HG03460 (cell line): Measurements from ENCODE around the gene ADAMTS13.

Experiments
- ATAC-seq: cut with Tn5 transposase; IDR thresholded peaks from one replicate; pipeline ENCODE4 v1.9.1; 2021; ENCODE audit not compliant: unreplicated experiment

Gene ADAMTS13

DNA sequence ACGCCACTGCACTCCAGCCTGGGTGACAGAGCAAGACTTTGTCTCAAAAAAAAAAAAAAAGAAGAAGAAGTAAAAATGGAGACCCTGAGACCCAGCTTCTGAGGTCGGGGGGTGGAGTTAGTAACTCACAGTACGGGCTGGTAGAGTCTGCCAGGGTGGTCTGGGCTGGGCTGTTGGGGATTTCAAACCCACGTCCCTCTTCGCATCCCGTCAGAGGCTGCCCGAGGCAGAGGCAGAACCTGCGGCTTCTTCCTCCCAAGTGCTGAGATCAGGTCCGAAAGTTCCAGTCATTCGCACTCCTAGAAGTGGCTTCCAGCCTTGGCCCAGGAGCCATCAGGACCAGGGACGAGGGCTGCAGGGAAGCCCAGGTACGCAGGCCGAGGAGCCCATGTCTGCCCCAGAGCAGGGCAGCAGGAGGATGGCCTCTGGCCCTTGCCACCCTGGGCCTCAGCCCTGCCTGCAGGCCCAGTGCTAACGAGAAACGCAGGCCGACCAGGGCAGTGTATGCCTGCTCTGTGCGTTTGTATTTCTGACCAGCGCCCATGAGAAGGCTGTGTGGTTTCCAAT is 66.6 kb downstream of the ADAMTS13 start:
- no peak for ATAC-seq

DNA sequence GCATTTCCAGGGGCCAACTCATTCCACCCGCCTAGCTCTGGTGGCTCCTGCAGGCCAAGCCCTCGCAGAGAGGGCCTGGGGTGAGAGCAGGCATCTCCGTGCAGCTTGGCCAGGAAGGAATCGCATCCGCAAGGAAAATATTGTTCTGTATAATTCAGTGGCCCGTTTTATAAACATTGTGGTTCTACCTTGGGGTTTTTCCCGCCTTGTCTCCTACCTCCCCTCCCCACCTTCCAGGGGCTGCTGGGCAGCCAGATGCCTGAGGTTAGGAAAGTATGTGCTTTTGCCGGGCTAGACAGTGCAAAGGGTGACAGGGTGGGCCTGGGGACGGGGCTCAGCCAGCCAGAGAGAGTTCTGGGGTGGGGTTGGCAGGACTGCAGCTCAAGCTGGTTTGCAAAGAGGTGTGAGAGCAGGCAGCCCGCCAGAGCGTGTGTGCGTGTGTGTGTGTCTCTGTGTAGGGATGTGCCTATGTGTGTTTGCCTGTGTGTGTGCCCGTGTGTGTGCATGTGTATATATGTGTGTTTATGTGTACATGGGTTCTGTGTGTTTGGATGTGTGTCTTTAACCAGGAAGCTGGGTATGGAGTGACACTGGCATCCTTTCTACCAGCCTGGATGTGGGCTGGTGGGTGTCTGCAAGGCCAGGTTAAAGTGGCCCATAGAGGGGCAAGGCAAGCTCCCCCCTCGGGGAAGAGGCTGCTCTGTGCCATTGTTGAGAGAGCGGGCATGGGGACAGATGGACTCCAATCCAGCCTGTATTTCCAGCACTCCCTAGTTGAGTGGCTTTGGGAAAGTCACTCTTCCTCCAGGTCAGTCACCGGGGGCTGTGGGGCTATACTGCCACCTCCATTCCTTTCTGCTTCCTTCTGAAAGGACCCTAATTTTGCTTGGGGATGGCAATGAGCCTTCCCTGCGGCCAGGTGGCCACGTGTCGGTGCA is 67.4 kb downstream of the ADAMTS13 start:
- ATAC-seq = no peak

DNA sequence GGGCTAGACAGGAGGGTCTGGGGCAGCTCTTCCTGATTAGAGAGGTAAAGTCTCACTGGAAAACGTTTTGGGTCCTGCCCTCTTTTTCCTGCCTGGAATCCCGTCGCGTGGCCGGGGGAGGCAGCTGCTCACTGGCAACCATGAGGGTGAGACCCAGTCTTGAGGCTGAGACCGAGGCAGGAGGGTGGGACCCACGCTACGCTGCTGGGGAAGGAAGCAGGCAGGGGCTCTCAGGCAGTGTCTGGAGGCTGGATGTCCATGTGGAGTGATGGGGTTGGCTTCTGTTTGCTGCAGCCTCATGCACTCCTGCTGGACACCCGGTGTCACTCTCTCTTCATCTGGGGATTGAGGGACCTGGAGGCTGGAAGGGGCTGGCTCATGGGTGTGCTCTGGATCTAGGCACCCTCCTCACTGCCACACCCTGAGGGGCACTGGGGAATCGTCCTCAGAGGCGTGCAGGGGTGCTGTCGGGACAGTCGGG is 68.1 kb downstream of the ADAMTS13 start:
- ATAC-seq = no peak

DNA sequence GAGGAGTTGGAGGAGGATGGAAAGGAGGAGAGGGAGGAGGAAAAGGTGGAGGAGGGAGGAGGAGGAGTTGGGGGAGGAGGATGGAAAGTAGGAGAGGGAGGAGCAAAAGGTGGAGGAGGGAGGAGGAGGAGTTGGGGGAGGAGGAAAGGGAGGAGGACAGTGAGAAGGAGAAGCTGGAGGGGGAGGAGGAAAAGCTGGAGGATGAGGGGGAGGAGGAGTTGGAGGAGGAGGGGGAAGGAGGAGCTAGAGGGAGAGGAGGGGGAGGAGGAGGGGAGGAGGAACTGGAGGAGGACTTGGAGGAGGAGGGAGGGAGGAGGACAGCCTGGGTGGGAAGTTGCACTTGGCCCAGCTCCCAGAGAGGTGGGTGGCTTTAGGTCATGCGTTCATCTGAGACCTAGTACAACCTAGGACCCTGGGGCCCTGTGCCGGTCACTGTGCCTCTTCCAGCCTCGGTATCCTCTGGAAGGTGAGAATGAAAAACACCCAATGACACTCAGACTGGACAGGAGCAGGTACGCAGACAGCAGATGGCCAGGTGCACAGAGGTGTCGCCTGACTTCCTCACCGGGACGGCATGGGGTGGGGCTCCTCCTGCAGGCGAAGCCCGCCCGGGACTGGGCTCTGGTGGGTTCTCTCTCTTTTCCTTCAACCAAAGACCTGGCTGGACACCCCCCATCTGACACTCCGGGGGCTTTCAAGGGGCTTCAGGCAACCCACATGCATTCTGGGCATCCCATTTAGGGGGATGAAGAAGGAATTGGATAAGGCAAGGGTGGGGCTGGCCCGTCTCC is 68.9 kb downstream of the ADAMTS13 start:
- ATAC-seq = no peak

DNA sequence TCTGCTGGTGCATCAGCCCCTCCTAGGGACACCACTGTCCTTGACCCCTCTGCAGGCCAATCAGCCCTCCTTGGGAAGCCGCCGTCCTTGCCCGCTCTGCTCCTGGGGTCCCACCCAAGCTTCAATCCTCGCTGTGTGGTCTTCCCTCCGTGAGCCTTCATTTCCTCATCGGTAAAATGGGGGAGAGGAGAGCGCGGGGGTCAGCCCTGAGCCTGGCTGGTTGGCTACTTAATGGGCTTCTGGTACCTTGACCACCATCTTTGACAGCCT is 69.4 kb downstream of the ADAMTS13 start:
- no peak for ATAC-seq

DNA sequence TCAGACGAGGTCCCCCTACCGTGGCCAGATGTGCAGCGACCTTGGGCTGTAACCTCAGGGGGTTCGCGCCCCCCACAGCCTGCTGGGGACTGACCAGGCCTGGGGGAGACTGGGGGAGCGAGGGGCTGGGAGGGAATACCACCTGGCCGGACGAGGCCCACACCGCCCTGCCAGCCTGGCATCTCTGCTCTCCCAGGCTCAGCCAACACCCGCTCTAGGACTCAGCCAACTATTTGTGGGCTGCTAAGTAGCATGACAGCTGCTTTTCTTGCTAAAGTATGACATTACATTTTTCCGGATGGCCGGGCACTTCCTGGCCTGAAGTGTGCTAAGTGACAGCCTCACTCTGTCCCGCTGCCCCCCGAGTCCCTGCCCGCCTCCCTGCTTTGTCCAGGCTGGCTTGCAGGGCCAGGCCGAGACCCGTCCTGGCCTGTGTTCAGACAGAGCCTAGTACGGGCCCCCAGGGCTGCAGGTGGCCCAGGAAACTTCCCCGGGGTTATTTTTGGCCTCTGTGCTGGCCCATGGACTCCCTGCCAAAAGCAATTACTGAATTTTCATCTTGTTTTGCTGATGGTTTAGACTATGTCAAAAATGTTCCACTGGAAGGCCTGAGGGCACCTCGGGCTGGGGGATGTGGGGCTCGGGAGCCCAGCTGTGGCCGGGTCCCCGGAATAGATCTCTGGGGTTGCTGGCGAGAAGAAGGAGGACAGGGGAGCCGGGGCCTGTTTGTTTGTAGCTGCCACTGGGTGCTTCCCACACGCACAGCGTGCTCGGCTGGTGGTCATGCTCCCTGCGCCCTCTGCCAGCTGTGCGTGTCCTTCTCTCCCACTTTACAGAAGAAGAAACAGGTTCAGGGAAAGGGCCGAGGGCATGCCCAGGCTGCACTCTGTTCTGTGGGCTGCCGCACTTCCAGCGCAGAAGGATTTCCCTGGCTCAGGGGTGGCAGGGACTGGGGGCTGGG is 70.2 kb downstream of the ADAMTS13 start:
- ATAC-seq = no peak

DNA sequence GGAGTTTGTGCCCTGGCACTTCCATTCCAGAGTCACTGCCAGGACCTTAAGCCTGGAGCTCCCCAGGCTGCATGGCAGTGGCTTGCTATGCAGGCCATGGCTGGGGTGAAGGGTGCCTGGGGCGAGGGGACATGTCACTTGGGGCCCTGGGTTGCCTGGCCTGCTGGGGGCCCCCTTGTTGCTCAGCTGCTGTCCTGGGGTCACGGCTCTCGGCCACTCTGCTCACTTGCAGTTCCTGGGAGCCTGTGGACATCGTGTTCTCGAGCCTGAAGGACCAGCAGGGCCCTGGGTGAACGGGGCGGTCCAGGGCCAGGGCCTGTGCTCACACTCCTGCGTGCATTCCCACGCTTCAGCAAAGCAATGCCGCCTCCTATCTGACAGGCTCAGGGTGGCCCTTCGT is 71.3 kb downstream of the ADAMTS13 start:
- ATAC-seq = no peak

DNA sequence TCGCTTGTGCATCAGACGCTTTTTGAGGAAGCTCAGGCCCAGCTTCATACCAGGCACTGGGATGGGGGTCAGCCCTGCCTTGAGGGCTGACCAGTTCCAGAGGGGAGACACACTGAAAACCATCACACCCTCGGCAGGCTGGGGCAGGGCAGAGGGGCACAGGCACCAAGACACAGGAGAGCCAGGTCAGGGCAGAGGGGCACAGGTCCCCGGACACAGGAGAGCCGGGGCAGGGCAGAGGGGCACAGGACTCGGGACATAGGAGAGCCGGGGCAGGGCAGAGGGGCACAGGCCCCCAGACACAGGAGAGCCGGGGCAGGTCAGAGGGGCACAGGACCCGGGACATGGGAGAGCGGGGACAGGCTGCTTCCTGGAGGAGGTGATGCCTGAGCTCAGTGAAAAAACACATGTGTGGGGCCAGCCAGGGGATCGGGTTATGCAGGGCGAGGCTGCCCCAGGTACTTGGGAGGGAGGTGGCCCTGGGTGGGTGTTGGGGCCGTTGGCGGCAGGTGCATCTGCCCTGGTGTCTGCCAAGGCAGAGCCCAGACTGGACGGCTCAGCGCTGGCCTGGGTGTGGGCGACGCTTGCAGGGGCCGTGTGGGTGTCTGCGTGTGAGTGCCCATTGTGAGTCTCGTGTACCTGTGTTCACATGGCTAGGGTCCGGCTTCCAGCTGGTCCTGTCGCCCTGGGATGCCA is 71.8 kb downstream of the ADAMTS13 start:
- no peak for ATAC-seq

DNA sequence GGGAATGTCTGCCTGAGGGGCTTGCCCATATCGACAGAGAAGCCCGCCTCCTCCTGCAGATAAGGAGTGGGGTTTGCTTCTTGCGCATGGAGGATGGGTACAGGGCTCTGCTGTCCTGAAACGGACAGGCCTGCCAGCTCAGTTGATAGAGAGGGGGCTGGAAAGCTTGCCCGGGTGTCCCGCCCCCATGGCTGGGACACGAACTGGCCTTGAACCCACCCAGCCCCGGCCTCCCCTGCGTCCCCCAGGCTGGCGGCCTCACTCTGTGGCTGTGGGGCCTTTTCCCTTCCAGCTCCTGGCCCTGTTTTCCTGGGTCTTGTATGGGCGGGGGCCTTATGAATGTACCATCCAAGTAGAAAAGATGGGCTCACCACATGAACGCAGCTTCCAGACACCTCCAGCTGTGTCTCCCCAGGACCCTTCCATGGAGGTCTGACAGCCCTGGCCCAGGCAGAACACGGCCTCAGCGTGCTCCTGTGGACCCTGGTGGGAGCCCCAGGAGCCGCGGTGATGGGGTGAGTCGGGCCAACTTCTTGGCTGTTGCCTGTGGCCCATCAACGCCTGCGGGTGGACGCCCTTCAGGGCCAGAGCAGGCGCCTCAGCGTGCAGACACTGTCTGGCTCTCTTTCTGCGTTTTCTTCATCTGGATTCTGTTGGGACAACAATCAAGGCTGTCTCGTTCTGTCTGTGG is 72.6 kb downstream of the ADAMTS13 start:
- no peak for ATAC-seq

DNA sequence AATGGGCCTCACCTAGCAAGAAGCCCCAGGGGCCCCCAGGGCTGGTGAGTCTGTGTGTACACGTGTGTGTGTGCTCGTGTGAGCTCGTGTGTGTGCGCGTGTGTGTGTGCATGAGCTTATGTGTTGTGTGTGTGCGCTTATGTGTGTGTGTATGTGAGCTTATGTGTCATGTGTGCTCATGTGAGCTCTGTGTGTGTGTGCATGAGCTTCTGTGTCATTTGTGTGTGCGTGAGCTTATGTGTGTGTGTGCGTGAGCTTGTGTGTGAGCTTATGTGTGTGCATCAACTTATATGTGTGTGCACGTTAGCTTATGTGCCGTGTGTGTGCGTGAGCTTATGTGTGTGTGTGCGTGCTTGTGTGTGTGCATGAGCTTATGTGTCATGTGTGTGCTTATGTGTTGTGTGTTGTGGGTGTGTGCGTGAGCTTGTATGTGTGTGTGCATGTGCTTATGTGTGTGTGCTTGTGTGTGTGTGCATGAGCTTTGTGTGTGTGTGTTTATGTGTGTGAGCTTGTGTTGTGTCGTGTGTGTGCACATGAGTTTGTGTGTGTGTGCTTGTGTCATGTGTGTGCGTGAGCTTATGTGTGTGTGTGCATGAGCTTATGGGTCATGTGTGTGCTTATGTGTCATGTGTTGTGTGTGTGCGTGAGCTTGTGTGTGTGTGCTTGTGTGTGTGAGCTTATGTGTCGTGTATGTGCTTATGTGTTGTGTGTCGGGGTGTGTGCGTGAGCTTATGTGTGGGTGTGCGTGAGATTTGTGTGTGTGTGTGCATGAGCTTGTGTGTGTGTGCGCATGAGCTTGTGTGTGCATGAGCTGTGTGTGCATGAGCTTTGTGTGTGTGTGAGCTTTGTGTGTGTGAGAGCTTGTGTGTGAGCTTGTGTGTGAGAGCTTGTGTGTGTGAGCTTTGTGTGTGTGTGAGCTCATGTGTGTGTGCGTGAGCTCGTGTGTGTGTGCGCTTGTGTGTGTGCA is 73.4 kb downstream of the ADAMTS13 start:
- ATAC-seq = no peak

DNA sequence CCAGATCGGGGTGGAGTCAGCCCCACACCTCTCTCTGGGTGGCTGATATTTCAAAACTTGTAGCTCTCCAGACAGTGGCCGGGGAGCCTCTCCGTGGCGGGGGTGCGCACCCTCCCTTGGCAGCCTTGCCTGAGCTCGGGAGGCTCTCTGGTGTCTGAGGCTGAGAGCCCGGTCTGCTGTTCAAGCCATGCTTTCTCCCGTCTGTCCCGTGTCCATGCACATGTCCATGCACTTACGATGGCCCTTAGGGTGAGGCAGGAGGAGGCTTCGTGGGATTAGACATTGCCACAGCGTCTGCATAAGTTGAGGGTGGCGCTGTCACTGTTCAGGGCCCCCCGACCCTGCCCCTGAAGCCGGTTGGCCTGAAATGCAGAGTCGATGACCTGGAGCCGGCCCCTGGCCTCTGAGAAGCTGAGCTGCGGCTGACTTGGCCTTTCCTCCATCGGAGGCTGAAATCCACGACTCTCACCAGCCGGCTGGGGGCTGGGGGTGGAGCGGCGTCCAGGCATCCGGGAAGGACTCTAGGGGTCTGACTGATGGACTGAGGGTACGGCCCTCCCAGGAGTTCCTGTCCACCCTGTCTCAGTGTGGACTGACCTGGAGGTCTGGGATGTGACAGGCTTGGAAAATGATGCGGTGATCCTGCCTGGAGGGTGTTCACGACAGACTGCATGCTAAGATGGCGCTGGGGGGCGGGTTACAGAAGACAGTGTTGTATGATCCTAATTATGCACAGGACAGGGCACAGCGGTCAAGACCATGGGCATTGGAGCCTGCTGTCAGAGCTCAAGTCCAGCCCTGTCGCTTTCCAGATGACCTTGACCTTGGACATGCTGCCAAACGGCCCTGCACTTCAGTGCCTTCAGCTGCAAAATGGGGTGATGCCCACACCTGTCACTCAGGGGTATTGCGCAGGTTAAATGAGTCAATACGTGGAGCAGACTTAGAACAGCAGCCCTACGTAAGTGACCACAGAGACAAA is 75.0 kb downstream of the ADAMTS13 start:
- no peak for ATAC-seq

DNA sequence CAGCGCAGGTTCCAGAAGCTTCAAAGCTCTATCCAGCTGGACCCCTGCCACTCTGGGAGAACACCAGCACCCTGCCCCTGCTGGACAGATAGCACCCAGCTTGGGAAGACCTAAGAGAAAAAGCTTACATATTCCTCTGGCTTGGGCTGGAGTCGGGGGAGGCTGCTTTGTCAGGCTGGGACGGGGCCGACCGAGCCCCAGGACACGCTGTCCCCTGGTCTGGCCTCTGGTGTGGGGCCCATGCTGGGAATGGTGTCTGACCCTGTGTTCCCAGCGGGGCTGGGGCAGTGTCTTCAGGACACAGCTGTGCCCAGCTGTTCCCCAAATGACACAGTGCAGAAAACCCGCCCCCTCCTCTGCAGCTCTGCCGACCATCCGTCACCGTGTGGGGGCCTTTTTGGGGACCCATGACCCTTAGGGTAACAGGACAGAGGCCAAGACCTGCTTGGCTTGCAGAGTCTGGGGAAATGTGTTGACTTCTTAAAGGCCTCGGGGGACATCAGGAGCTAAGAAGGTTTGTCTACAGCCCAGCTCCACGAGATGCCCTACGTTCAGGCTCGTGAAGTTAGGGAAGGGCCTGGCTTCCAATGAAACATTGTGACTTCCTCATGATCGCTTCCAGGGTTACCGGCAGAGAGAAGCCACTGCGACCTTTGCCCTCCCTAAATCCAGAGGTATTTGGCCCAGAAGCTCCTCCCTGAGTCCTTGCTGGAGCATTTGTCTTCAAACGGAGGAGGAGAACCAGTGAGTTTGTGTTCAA is 77.1 kb downstream of the ADAMTS13 start:
- ATAC-seq = no peak

DNA sequence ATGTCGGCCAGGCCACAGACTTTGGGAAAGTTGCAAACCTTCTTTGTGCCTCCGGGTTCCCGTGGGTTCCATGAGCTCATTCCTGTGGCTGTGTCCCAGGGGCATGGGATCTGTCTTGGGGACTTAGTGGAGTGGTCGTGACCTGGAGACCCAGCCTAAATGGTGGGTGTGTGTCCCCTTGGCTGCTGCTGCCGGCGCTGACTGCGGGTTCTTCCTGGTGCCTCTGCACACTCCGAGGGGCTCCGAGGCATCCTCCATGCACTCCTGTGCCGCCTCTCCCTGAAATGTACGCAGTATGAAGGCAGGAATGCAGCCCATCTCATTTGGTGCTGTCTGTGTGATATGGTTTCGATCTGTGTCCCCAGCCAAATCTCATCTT is 77.7 kb downstream of the ADAMTS13 start:
- ATAC-seq = no peak

DNA sequence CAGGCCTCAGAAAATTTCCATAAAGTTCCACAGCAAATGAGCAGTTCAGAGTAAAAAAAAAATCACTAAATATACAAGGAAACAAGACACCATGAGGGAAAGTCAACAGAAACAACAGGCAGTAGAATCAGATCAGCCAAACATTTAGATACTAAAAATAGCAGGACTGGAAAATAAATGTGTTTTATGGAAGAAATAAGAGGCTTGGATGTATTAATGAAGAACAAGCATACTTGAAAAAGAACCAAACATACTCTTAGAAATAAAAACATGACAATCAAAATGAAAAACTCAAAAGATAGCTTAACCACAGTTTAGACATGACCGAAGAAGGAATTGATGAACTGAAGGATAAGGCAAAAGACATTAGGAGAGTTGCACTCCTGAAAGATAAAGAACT is 79.9 kb downstream of the ADAMTS13 start:
- no peak for ATAC-seq

DNA sequence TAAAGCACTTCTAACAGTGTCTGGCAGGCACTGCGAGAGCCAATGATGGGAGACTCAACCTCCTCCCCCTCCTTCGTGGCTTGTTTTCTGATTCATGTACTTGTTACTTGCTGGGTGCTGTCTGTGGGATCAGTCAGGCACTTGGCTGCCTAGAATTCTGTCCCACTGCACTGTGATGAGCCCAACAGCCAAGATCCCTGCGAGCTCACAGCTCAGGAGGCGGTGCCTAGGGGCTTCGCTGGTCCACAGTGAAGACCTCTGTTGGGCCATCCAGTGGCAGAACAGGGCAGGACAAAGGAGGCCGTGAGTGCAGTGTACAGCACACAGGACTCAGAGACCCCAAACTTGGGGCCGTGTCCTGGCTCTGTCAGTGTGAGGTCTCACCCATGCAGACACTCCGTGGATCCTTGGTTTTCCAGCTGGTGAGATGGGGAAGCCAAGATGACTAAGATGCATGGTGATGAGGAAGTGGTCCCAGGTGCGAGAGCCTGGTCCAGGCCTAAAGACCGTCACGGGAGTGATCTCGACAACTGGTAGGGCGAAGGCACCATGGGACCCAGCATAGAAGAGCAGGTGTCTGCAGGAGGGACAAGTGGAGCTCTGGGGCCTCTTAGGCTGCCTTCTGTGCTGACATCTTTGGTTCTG is 83.1 kb downstream of the ADAMTS13 start:
- ATAC-seq = no peak
